ENCODE results near the gene ASPSCR1. TPM values are rescaled to one million over a fixed set of nuclear protein-coding genes. Genes with fewer than 3 reads are reported as not detected.
"Not testable (repeated sequence)": the region's sequence is repeated elsewhere in the genome, so short reads cannot be mapped to it uniquely, and the experiment has no call there.

The ASPSCR1 gene
- total RNA-seq, 2 experiments from 2014 or later = 27.9 to 28.8 TPM

DNA sequence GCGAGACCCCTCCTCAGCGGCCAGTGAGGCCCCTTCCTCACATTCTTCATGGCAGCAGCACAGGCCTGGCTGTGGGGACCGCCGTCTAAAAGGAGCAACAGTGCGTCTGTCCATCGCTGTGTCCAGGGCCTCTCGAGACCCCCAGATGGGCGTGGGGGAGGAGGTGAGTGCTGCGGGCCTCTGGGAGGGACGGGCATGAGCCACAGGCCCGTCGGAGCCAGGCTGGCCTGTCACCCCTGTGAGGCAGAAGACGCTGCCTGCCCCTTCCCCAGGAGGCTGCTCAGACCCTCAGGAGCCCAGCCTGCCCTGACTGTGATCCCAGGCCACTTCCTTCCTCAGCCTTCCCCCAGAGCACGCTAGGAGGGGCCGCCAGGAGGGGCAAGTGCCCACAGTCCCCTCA, 38.2 kb upstream of the ASPSCR1 start:
- ChIA-PET CTCF (interaction anchor here (1.1 to 2.0 kb wide), 2 partner anchors 15 to 20 kb away, joined by 4 to 7 read pairs; no protein-coding TSS in a partner anchor), POLR2A (interaction anchor here (1.0 kb wide), 1 partner anchor 12 kb away, joined by 3 read pairs; no protein-coding TSS in a partner anchor)

DNA sequence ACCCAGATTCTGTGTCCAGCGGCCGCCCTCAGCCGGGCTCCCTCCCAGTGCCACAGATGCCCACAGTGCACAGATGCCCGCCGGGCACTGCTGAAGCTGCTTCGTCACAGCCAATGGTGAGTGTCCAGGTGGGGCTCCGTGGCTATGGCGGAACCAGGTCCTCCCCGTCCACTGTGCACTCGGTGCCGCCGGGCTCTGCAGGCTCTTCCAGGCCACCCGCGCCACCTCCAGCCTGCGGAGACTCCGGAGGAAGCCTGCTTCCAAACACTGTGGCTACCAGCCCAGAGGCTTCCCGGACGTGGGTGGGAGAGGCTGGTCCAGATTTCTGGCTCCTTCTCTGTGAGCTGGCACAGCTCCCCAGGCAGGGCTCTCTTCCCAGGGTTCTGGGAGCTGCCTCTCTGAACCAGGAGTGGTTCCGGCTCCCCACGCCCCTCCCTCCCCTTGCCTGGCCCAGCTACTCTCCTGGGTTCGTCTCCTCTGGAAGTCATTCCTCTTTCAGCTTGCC, 37.5 kb upstream of the ASPSCR1 start:
- ChIA-PET CTCF (interaction anchor here (0.6 to 2.0 kb wide), 2 partner anchors 20 to 25 kb away, joined by 3 to 7 read pairs; no protein-coding TSS in a partner anchor), POLR2A (no interaction called here)

DNA sequence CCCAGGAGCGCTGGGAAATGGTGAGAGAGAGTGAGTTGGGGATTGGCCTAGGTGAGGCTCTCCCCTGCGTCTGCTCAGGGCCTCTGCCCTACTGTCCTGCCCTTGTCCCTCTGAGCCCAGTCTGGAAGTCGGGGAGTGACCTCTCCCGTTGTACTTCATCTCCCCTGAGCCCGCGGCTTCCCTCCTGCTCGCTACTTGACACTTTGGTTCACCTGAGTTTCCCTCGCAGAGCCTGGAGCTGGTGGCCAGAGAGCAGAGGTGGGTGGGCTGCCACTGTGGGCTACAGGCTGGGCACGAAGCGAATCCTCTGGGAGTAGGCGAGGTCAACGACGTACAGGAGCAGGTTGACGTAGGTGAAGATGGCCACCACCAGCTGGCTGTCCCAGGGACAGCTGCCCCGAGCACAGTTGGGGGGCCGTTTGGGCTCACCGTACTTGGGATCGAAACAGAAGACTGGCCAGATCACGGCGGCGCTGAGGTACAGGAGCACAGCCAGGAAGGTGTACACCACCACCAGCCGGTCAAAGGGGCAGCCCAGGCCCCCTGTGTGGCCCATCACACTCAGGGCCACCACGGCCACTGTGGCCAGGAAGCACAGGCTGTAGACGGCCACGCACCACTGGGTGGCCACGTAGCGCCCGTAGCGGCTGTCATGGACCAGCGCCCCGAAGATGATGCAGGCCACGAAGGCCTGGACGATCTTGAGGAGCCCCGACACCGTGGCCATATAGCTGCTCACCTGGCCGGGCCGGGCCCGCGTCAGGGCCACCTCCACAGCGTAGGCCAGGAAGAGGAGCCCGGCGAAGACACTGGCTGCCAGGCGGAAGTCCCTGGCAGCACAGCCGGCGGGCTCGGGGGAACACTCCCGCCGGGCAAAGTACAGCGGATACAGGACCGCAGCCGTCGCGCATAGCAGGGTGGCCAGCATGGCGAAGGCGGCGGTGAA, 36.6 kb upstream of the ASPSCR1 start:
- ChIA-PET POLR2A (no interaction called here), CTCF (interaction anchor here (0.6 to 2.0 kb wide), 2 partner anchors 19 to 24 kb away, joined by 3 to 7 read pairs; no protein-coding TSS in a partner anchor)

DNA sequence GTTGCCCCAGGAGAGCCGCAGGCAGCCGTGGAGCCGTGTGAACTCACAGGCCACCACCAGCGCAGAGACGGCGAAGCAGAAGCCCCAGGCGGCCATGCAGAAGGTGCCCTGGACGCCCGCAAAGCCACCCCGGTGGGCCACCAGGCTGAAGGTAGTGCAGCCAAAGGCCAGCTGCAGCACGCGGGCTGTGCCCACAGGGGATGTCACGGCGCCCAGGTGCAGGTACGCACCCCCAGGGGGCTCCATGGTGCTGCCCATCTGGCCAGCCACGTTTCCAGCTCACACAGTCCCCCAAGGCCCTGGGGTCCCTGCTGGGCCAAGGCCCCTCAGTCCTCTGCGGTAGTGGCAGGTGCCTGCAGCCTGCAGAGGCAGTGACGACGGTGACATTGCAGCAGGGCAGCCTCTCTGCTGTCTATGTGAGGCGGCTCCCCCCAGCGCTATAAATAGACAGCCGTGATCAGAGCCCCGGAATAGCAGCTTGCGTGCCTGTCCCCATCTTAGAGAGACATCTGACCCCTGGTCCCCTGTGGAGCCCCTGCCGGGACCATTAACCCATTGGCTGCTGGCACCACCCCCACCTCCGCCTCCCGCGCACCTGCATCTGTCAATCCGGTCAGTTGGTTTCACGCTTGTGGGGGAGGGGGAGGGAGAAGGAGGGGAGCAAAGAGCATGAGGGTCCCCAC, 35.8 kb upstream of the ASPSCR1 start:
- ChIA-PET POLR2A (no interaction called here), CTCF (interaction anchor here (2.1 kb wide), 1 partner anchor 18 kb away, joined by 6 read pairs; no protein-coding TSS in a partner anchor)

DNA sequence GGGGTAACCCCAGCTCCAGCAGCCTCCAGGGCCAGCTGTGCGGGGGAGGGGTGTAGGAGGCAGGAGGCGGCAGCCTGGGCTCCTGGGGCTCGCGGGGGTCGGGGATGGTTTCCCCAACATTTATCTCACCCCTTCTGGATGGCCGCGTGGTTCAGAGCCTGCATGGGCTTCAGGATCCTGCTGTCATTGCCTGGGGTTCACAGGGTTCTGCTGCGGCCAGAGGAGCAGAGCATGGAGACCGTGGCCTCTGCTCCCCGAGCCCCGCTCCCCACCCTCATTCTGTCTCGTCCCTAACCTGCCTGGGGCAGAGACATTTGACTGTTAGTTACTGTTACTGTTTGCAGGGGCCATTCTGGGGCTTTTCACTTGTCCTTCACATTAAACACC, 35.3 kb upstream of the ASPSCR1 start:
- ChIA-PET POLR2A (no interaction called here), CTCF (interaction anchor here (2.1 kb wide), 1 partner anchor 17 kb away, joined by 6 read pairs; no protein-coding TSS in a partner anchor)

DNA sequence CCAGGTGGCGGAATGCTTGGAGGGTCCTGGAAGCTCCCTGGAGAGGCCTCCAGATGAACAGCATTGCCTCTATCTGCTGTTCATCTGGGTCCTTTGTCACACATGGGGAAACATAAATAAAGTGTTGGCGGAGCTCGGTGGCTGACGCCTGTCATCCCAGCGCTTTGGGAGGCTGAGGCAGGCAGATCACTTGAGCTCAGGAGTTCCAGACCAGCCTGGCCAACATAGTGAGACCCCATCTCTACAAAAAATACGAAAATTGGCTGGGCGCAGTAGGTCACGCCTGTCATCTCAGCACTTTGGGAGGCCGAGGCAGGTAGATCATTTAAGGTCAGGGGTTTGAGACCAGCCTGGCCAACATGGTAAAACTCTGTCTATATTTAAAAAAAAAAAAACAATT, 32.6 kb upstream of the ASPSCR1 start:
- ChIA-PET CTCF (interaction anchor here (1.0 kb wide), 1 partner anchor 15 kb away, joined by 3 read pairs; no protein-coding TSS in a partner anchor), POLR2A (interaction anchor here (0.7 kb wide), 2 partner anchors 8 to 545 kb away, joined by 3 to 5 read pairs; no protein-coding TSS in a partner anchor)

DNA sequence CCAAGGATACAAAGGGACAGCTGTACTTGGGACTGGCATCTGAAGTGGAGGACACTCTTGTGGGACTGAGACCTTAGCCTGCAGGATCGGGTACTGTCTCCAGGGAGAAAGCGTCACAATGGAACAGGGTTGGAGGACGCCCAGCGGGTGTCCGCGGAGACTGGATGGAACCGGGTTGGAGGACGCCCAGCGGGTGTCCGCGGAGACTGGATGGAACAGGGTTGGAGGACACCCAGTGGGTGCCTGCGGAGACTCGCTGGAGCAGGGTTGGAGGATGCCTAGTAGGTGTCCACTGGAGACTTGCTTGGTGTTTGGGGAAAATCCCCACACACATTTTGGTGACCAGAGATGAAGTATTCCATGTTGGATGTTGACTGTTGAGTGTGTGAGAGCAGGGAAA, 30.2 kb upstream of the ASPSCR1 start, which contains the start of gene MYADML2:
Gene MYADML2 (minus strand): TSS at position 45 of the 400 bp plus-strand sequence. CDS start 5,492 bp downstream, outside the sequence.
- ChIA-PET POLR2A (no interaction called here), CTCF (interaction anchor here (1.5 kb wide), 1 partner anchor 12 kb away, joined by 10 read pairs; no protein-coding TSS in a partner anchor)

GRCh38 chr17:81948635-81949378, 28.6 kb upstream of the ASPSCR1 start:
- CTCF ChIA-PET = interaction anchor here (1.5 kb wide), 1 partner anchor 11 kb away, joined by 10 read pairs; no protein-coding TSS in a partner anchor

GRCh38 chr17:81950501-81950900, 26.9 kb upstream of the ASPSCR1 start:
- CTCF ChIA-PET = interaction anchor here (1.8 kb wide), 1 partner anchor 9 kb away, joined by 5 read pairs; no protein-coding TSS in a partner anchor
- POLR2A ChIA-PET = interaction anchor here (0.7 kb wide), 1 partner anchor 237 kb away, joined by 3 read pairs; no protein-coding TSS in a partner anchor

More at GRCh38 chr17:81948635-81949378, 28.6 kb upstream of the ASPSCR1 start:
- POLR2A ChIA-PET = interaction anchor here (0.6 kb wide), 1 partner anchor 123 kb away, joined by 8 read pairs; no protein-coding TSS in a partner anchor

- ChIA-PET POLR2A (no interaction called here), CTCF (interaction anchor here (1.8 kb wide), 1 partner anchor 7 kb away, joined by 5 read pairs; no protein-coding TSS in a partner anchor)
These were observed 25.4 kb upstream of the ASPSCR1 start for GRCh38 chr17:81951785-81952684.

DNA sequence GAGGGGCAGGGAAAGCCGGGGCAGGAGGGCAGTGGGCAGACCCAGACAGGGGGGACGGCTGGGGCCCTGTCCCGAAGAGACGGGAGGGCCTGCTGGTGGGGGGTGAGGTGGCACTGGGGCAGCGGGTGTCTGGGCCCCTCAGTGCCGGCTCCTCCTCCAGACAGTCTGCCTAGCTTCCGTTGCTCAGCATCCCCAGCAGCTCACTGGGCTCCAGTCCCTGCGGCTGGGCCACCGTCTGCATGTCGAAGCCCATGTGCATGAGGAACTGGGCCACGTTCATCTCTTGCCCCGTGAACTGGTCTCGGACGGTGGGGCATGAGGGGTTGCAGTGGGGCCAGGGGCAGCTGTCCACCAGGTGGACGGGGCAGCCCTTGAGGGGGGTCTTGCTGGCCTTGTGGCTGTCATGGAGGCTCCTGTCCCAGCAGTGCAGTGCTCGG, 24.6 kb upstream of the ASPSCR1 start:
- POLR2A ChIA-PET = no interaction called here
- CTCF ChIA-PET = interaction anchor here (1.2 kb wide), 1 partner anchor 67 kb away, joined by 4 read pairs; no protein-coding TSS in a partner anchor

DNA sequence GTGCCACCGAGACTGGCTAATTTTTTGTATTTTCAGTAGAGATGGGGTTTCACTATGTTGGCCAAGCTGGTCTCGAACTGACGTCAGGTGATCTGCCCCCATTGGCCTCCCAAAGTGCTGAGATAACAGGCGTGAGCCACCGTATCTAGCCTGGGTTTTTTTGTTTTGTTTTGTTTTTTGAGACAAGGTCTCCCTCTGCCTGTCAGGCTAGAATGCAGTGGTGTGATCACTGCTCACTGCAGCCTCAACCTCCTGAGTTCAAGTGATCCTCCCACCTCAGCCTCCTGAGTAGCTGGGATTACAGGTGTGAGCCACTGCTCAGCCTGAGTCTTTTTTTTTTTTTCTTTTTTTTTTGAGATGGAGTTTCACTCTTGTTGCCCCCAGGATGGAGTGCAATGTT, 24.0 kb upstream of the ASPSCR1 start:
- POLR2A ChIA-PET = not testable (repeated sequence)

DNA sequence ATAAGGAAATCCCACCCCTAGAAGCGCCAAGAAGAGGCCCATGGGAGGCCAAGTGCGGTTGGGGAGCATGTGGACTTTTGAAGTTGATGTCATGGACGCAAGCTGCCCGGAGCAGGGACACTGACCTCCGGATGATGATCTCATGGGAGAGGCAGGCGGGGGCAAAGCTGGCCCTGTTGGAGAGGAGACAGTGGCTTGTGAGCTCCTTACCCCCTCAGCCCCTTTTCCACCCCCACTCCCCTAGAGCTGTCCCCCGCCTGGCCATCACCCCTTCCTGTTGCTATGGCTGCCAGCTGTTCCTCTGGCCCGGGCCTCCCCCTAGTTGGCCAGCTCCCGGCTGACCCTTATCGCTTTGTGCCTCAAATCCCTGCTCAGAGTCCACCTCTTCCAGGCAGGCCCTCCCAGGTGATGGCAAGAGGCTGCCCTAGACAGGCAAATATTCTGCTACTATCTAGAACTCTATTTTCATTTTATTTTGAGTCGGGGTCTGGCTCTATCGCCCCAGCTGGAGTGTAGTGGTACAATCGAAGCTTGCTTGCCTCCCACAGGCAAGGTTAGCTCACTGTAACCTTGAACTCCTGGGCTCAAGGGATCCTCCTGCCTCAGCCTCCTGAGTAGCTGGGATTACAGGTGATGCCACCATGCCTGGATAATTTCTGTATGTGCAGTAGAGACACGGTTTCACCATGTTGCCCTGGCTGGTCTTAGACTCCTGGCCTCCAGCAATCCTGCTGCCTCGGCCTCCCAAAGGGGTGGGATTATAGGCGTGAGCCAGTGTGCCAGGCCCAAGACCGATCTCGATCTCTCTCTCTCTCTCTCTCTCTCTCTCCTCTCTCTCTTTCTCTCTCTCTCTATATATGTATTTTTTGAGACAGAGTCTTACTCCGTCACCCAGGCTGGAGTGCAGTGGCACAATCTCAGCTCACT, 23.0 kb upstream of the ASPSCR1 start:
- CTCF ChIA-PET = interaction anchor here (0.7 to 1.2 kb wide), 4 partner anchors 16 to 66 kb away, joined by 3 to 4 read pairs (median 4); no protein-coding TSS in a partner anchor
- POLR2A ChIA-PET = no interaction called here

More for the DNA sequence above, 24.0 kb upstream of the ASPSCR1 start:
- CTCF ChIA-PET = interaction anchor here (0.7 to 1.2 kb wide), 2 partner anchors 32 to 66 kb away, joined by 4 read pairs; no protein-coding TSS in a partner anchor

GRCh38 chr17:81955058-81955681, 22.3 kb upstream of the ASPSCR1 start:
- ChIA-PET POLR2A (no interaction called here), CTCF (interaction anchor here (1.1 to 1.2 kb wide), 2 partner anchors 65 to 111 kb away, joined by 3 read pairs; no protein-coding TSS in a partner anchor)

GRCh38 chr17:81955756-81956544, 21.5 kb upstream of the ASPSCR1 start:
- CTCF ChIA-PET = interaction anchor here (1.1 to 1.2 kb wide), 2 partner anchors 65 to 110 kb away, joined by 3 read pairs; no protein-coding TSS in a partner anchor
- POLR2A ChIA-PET = no interaction called here

Measured in activated CD8-positive, alpha-beta memory T cell treated with anti-CD3 and anti-CD28 coated beads for 36 hours (primary cell).